ENCODE data around the gene DOK5. TPM values are rescaled to one million over a fixed set of nuclear protein-coding genes. Genes with fewer than 3 reads are reported as not detected.

Gene DOK5
- total and polyA plus RNA-seq, 10 of the 15 experiments (the other 5 are each of a cell fraction or from before 2014, with no cell fraction given), result 0.03 TPM; not detected in 9

- Histone ChIP-seq H3K9ac (ENCODE audit: control insufficient read depth, insufficient read depth, low read length) (no peak overlapping the region), H4K20me1 (ENCODE audit: control insufficient read depth, insufficient read depth) (no peaks in the 10 kb centered on the region), H3K9me3 (replicated peaks; ENCODE audit: control insufficient read depth, insufficient read depth, low read length) (no peaks in the 10 kb centered on the region), H3K4me3 (no peak overlapping the region), H3K4me1 (ENCODE audit: control insufficient read depth, insufficient read depth, low read length) (no peaks in the 10 kb centered on the region), H3K4me2 (ENCODE audit: control insufficient read depth, insufficient read depth) (no peak overlapping the region), H3K79me2 (ENCODE audit: control insufficient read depth, insufficient read depth, low read length) (no peaks in the 10 kb centered on the region), H2AFZ (ENCODE audit: control insufficient read depth, low read depth, low read length) (no peak overlapping the region), H3K27me3 (replicated peaks in 1 of 2; ENCODE audit: control insufficient read depth in 2 of 2, insufficient read depth in 2 of 2, low read length in 1 of 2) (no peaks in the 10 kb centered on the region), H3K36me3 (ENCODE audit: control insufficient read depth in 2 of 2, insufficient read depth in 2 of 2, low read length in 1 of 2) (no peaks in the 10 kb centered on the region), H3K27ac (ENCODE audit: control insufficient read depth, insufficient read depth) (no peak overlapping the region)
- ChIA-PET CTCF (no interaction called here), POLR2A (no interaction called here), RAD21 (ENCODE audit: unreplicated experiment) (no interaction called here), SMC1A (ENCODE audit: uncharacterized antibody, unreplicated experiment) (no interaction called here)
- in situ Hi-C loops (cut with MboI) (no loop called here), intact Hi-C loops (cut with micrococcal nuclease; ENCODE audit: unreplicated experiment) (no loop called here)
- DNase-seq (ENCODE audit: low read depth, low spot score) (no peak), ATAC-seq (no peak), FAIRE-seq (no peak)
- BruUV-seq (replicated peaks), result no TSS peak
- 25% methylated on average over 5 of the region's 5 CpGs for WGBS (ENCODE audit: insufficient coverage, insufficient replicate concordance, low lambda C conversion rate, missing lambda C conversion rate)
- 0 out of 4 replicates have a peak, but pooled peaks of 1 of the 2 experiments have one; percentile 36 for TF ChIP-seq ETV6 (conservative IDR thresholded peaks at IDR 0.05 in 1 of 2, IDR thresholded peaks at IDR 0.05 in 1 of 2; ENCODE audit: borderline replicate concordance in 1 of 2, low read depth in 1 of 2)
- TF ChIP-seq CBX3 (IDR thresholded peaks at IDR 0.05; ENCODE audit: borderline replicate concordance, low read depth), result no peak
These were observed 145.2 kb downstream of the DOK5 start for GRCh38 chr20:54620611-54621010.

GRCh38 chr20:54622333-54623295, 147.2 kb downstream of the DOK5 start:
- no peaks in the 10 kb centered on the region for H4K20me1 ChIP-seq (ENCODE audit: control insufficient read depth, insufficient read depth)
- no peaks in the 10 kb centered on the region for H3K36me3 ChIP-seq (ENCODE audit: control insufficient read depth in 2 of 2, insufficient read depth in 2 of 2, low read length in 1 of 2)
- no peak overlapping the region for H2AFZ ChIP-seq (ENCODE audit: control insufficient read depth, low read depth, low read length)
- H3K79me2 ChIP-seq (ENCODE audit: control insufficient read depth, insufficient read depth, low read length), result no peaks in the 10 kb centered on the region
- FAIRE-seq (no peak), ATAC-seq (no peak), DNase-seq (ENCODE audit: low read depth, low spot score) (no peak)
- in situ Hi-C loops (cut with MboI), result no loop called here
- SMC1A ChIA-PET (ENCODE audit: uncharacterized antibody, unreplicated experiment), result no interaction called here
- no peak overlapping the region for H3K9ac ChIP-seq (ENCODE audit: control insufficient read depth, insufficient read depth, low read length)
- H3K27ac ChIP-seq (ENCODE audit: control insufficient read depth, insufficient read depth), result no peak overlapping the region
- H3K4me2 ChIP-seq (ENCODE audit: control insufficient read depth, insufficient read depth), result no peak overlapping the region
- no peaks in the 10 kb centered on the region for H3K27me3 ChIP-seq (replicated peaks in 1 of 2; ENCODE audit: control insufficient read depth in 2 of 2, insufficient read depth in 2 of 2, low read length in 1 of 2)
- intact Hi-C loops (cut with micrococcal nuclease; ENCODE audit: unreplicated experiment), result no loop called here
- BruUV-seq (replicated peaks), result no TSS peak
- POLR2A ChIA-PET, result no interaction called here
- no peak overlapping the region for H3K4me3 ChIP-seq
- H3K9me3 ChIP-seq (replicated peaks; ENCODE audit: control insufficient read depth, insufficient read depth, low read length), result no peaks in the 10 kb centered on the region; the same call in 2 of the 3 replicates
- 42% methylated on average over 20 of the region's 20 CpGs for WGBS (ENCODE audit: insufficient coverage, insufficient replicate concordance, low lambda C conversion rate, missing lambda C conversion rate)
- TF ChIP-seq RUNX3 (IDR thresholded peaks at IDR 0.05; ENCODE audit: low read length) (no peak), ETV6 (conservative IDR thresholded peaks at IDR 0.05 in 1 of 2, IDR thresholded peaks at IDR 0.05 in 1 of 2; ENCODE audit: borderline replicate concordance in 1 of 2, low read depth in 1 of 2) (0 out of 4 replicates have a peak, but pooled peaks of 1 of the 2 experiments have one; percentile 32), EED (IDR thresholded peaks at IDR 0.05; ENCODE audit: low read depth) (no peak), SIX5 (IDR thresholded peaks at IDR 0.05; ENCODE audit: low read depth, low read length, severe bottlenecking) (no peak)
- H3K4me1 ChIP-seq (ENCODE audit: control insufficient read depth, insufficient read depth, low read length), result no peaks in the 10 kb centered on the region
- RAD21 ChIA-PET (ENCODE audit: unreplicated experiment), result no interaction called here
- CTCF ChIA-PET, result interaction anchor here (0.6 kb wide), 1 partner anchor 9 kb away, joined by 3 read pairs; no protein-coding TSS in a partner anchor
